Activated CD4-positive, alpha-beta T cell treated with anti-CD3 and anti-CD28 coated beads, Interleukin-2, amount 10 ng/mL, durations not matched to agents 7 days and 5 days (primary cell): Measurements from ENCODE around the gene CCDC74B. TPM values are rescaled to one million over a fixed set of nuclear protein-coding genes. Genes with fewer than 3 reads are reported as not detected.
"Not testable (repeated sequence)": the region's sequence is repeated elsewhere in the genome, so short reads cannot be mapped to it uniquely, and the experiment has no call there.

Experiments used
- CTCF ChIA-PET: fragments of 350-600 bp; sonication (Branson Sonifier 250); formaldehyde crosslinking; loops from one replicate; lab custom pipeline; 2021; ENCODE audit warnings: antibody characterized with exemption; lab: Charles Lee
- POLR2A ChIA-PET: fragments of 350-600 bp; sonication (Branson Sonifier 250); formaldehyde crosslinking; loops from one replicate; lab custom pipeline; 2021; ENCODE audit warnings: antibody characterized with exemption; lab: Charles Lee
- DNase-seq: peaks from one replicate; pipeline ENCODE4 v3.0.0-alpha.2; 2020
- H3K27ac Mint-ChIP-seq: one replicate; pipeline ENCODE4 v1.8.0; 2021; ENCODE audit warnings: mild to moderate bottlenecking, moderate library complexity, mixed read lengths
- H3K27me3 Mint-ChIP-seq: one replicate; pipeline ENCODE4 v1.8.0; 2021; ENCODE audit warnings: mixed read lengths
- H3K36me3 Mint-ChIP-seq: one replicate; pipeline ENCODE4 v1.8.0; 2021; ENCODE audit warnings: low read depth, mixed read lengths
- H3K4me1 Mint-ChIP-seq: one replicate; pipeline ENCODE4 v1.8.0; 2021; ENCODE audit warnings: mixed read lengths
- H3K4me3 Mint-ChIP-seq: one replicate; pipeline ENCODE4 v1.8.0; 2021; ENCODE audit warnings: mild to moderate bottlenecking, moderate library complexity, mixed read lengths
- H3K9me3 Mint-ChIP-seq: one replicate; pipeline ENCODE4 v1.8.0; 2021; ENCODE audit warnings: mixed read lengths
- total RNA-seq, 2 experiments: library from RNA; stranded (reverse); gene quantifications; one replicate each; pipeline ENCODE4 v1.2.3, GENCODE V29; 2021

Gene CCDC74B
- total RNA-seq, 2 experiments from 2014 or later, result 1.1 to 1.7 TPM

GRCh38 chr2:130182826-130183511 is 38.1 kb upstream of the CCDC74B start:
- Mint-ChIP-seq H3K4me3 (peak overlapping the region; percentile 75), H3K36me3 (peaks cover 10% of the 10 kb centered on the region), H3K27ac (peak overlapping the region; percentile 87), H3K4me1 (peaks cover 24% of the 10 kb centered on the region)
- H3K9me3 Mint-ChIP-seq, POLR2A ChIA-PET, H3K27me3 Mint-ChIP-seq: not testable (repeated sequence)
- CTCF ChIA-PET, result interaction anchor here (0.6 to 2.4 kb wide), 4 partner anchors 14 to 160 kb away, joined by 3 to 27 read pairs (median 7); partner anchors contain the start of gene IMP4
- DNase-seq, result peak; percentile 12

- peaks cover 10% of the 10 kb centered on the region for H3K36me3 Mint-ChIP-seq
- H3K27ac Mint-ChIP-seq, result peak within 1 kb of the TSS; percentile 99
- peak; percentile 91 for DNase-seq
- peak within 1 kb of the TSS; percentile 91 for H3K4me3 Mint-ChIP-seq
- not testable (repeated sequence) for H3K9me3 Mint-ChIP-seq, H3K27me3 Mint-ChIP-seq
- POLR2A ChIA-PET, result interaction anchor here (0.8 kb wide), 1 partner anchor 195 kb away, joined by 3 read pairs; no protein-coding TSS in a partner anchor
- H3K4me1 Mint-ChIP-seq, result peaks cover 28% of the 10 kb centered on the region
- CTCF ChIA-PET, result interaction anchor here (0.6 to 2.4 kb wide), 7 partner anchors 13 to 195 kb away, joined by 3 to 27 read pairs (median 3); partner anchors contain the start of gene IMP4
Observed at GRCh38 chr2:130181880-130182682, 37.2 kb upstream of the CCDC74B start, which contains the start of gene MZT2B. Gene MZT2B (plus strand): TSS chr2:130182262. CDS start chr2:130182283, 21 bp downstream.

- H3K4me3 Mint-ChIP-seq, result peak within 1 kb of the TSS; percentile 91
- H3K27ac Mint-ChIP-seq, result peak within 1 kb of the TSS; percentile 99
- DNase-seq, result peak; percentile 96
- H3K9me3 Mint-ChIP-seq, result no peaks in the 10 kb centered on the region
- peaks cover 9% of the 10 kb centered on the region for H3K36me3 Mint-ChIP-seq
- H3K27me3 Mint-ChIP-seq, result no peaks in the 10 kb centered on the region
- CTCF ChIA-PET, result interaction anchor here (0.7 to 2.4 kb wide), 7 partner anchors 12 to 196 kb away, joined by 3 to 27 read pairs (median 3); partner anchors contain the start of gene IMP4
- POLR2A ChIA-PET, result interaction anchor here (0.8 kb wide), 1 partner anchor 195 kb away, joined by 3 read pairs; no protein-coding TSS in a partner anchor
- H3K4me1 Mint-ChIP-seq, result peaks cover 28% of the 10 kb centered on the region
Observed at GRCh38 chr2:130181325-130181879, 36.5 kb upstream of the CCDC74B start, which contains the start of gene SMPD4. Gene SMPD4 (minus strand): TSS chr2:130181602. CDS start chr2:130176592, 5,010 bp downstream.

GRCh38 chr2:130180404-130181324 is 35.8 kb upstream of the CCDC74B start:
- H3K4me1 Mint-ChIP-seq, result peaks cover 28% of the 10 kb centered on the region
- POLR2A ChIA-PET, H3K9me3 Mint-ChIP-seq, H3K27me3 Mint-ChIP-seq, DNase-seq: not testable (repeated sequence)
- peaks cover 12% of the 10 kb centered on the region for H3K36me3 Mint-ChIP-seq
- H3K27ac Mint-ChIP-seq, result peak overlapping the region; percentile 99
- peak overlapping the region; percentile 91 for H3K4me3 Mint-ChIP-seq
- CTCF ChIA-PET, result interaction anchor here (0.7 to 2.4 kb wide), 7 partner anchors 11 to 196 kb away, joined by 3 to 27 read pairs (median 3); partner anchors contain the start of gene IMP4

- H3K9me3 Mint-ChIP-seq, H3K27me3 Mint-ChIP-seq, DNase-seq, CTCF ChIA-PET, H3K27ac Mint-ChIP-seq, H3K4me3 Mint-ChIP-seq: not testable (repeated sequence)
- POLR2A ChIA-PET, result interaction anchor here (0.6 kb wide), 1 partner anchor 201 kb away, joined by 3 read pairs; no protein-coding TSS in a partner anchor
- Mint-ChIP-seq H3K4me1 (peaks cover 15% of the 10 kb centered on the region), H3K36me3 (peaks cover 22% of the 10 kb centered on the region)
Observed at GRCh38 chr2:130174866-130175265, 30.0 kb upstream of the CCDC74B start.

GRCh38 chr2:130169896-130170295 is 25.0 kb upstream of the CCDC74B start:
- H3K9me3 Mint-ChIP-seq, result no peaks in the 10 kb centered on the region
- no peaks in the 10 kb centered on the region for H3K27me3 Mint-ChIP-seq
- peaks cover 16% of the 10 kb centered on the region for H3K4me1 Mint-ChIP-seq
- ChIA-PET CTCF (interaction anchor here (1.2 to 5.5 kb wide), 3 partner anchors 10 to 14 kb away, joined by 3 to 27 read pairs (median 4); partner anchors contain the start of genes MZT2B and SMPD4), POLR2A (interaction anchor here (1.1 kb wide), 1 partner anchor 171 kb away, joined by 3 read pairs; no protein-coding TSS in a partner anchor)
- no peak for DNase-seq
- peak overlapping the region; percentile 31 for H3K27ac Mint-ChIP-seq
- peaks cover 39% of the 10 kb centered on the region for H3K36me3 Mint-ChIP-seq
- H3K4me3 Mint-ChIP-seq, result no peak overlapping the region

- H3K27me3 Mint-ChIP-seq, H3K9me3 Mint-ChIP-seq, POLR2A ChIA-PET, H3K4me3 Mint-ChIP-seq, DNase-seq: not testable (repeated sequence)
- H3K36me3 Mint-ChIP-seq, result peaks cover 45% of the 10 kb centered on the region
- H3K27ac Mint-ChIP-seq, result peak overlapping the region; percentile 54
- peaks cover 16% of the 10 kb centered on the region for H3K4me1 Mint-ChIP-seq
- CTCF ChIA-PET, result interaction anchor here (5.5 kb wide), 1 partner anchor 12 kb away, joined by 27 read pairs; the partner anchor contains the start of genes MZT2B and SMPD4
Observed at GRCh38 chr2:130169163-130169562, 24.3 kb upstream of the CCDC74B start.

GRCh38 chr2:130166611-130167010 is 21.7 kb upstream of the CCDC74B start:
- H3K27me3 Mint-ChIP-seq, H3K9me3 Mint-ChIP-seq, H3K4me3 Mint-ChIP-seq, POLR2A ChIA-PET, DNase-seq: not testable (repeated sequence)
- peaks cover 16% of the 10 kb centered on the region for H3K4me1 Mint-ChIP-seq
- H3K27ac Mint-ChIP-seq, result peak overlapping the region; percentile 25
- H3K36me3 Mint-ChIP-seq, result peaks cover 42% of the 10 kb centered on the region
- CTCF ChIA-PET, result interaction anchor here (5.5 kb wide), 1 partner anchor 15 kb away, joined by 27 read pairs; the partner anchor contains the start of genes MZT2B and SMPD4

GRCh38 chr2:130165293-130166016 is 20.5 kb upstream of the CCDC74B start:
- H3K4me1 Mint-ChIP-seq, result peaks cover 14% of the 10 kb centered on the region
- H3K27me3 Mint-ChIP-seq, result no peaks in the 10 kb centered on the region
- H3K4me3 Mint-ChIP-seq, result no peak overlapping the region
- ChIA-PET CTCF (interaction anchor here (0.6 kb wide), 1 partner anchor 208 kb away, joined by 4 read pairs; no protein-coding TSS in a partner anchor), POLR2A (no interaction called here)
- no peak overlapping the region for H3K27ac Mint-ChIP-seq
- H3K36me3 Mint-ChIP-seq, result peaks cover 40% of the 10 kb centered on the region
- no peaks in the 10 kb centered on the region for H3K9me3 Mint-ChIP-seq
- DNase-seq, result no peak

- no peaks in the 10 kb centered on the region for H3K27me3 Mint-ChIP-seq
- POLR2A ChIA-PET, result no interaction called here
- no peaks in the 10 kb centered on the region for H3K9me3 Mint-ChIP-seq
- CTCF ChIA-PET, result no interaction called here
- H3K4me1 Mint-ChIP-seq, result peaks cover 9% of the 10 kb centered on the region
- no peak overlapping the region for H3K4me3 Mint-ChIP-seq
- no peak overlapping the region for H3K27ac Mint-ChIP-seq
- no peak for DNase-seq
- peaks cover 30% of the 10 kb centered on the region for H3K36me3 Mint-ChIP-seq
Observed at GRCh38 chr2:130162968-130163367, 18.1 kb upstream of the CCDC74B start.

GRCh38 chr2:130162486-130162885 is 17.6 kb upstream of the CCDC74B start:
- peaks cover 25% of the 10 kb centered on the region for H3K36me3 Mint-ChIP-seq
- CTCF ChIA-PET, H3K4me3 Mint-ChIP-seq, H3K4me1 Mint-ChIP-seq, H3K9me3 Mint-ChIP-seq, POLR2A ChIA-PET, H3K27ac Mint-ChIP-seq, H3K27me3 Mint-ChIP-seq, DNase-seq: not testable (repeated sequence)
